Forelimb muscle (tissue), 1 donor: ENCODE measurements around the gene HDAC4. TPM values are rescaled to one million over a fixed set of nuclear protein-coding genes. Genes with fewer than 3 reads are reported as not detected.

ENCODE experiments used
- DNase-seq: peaks from one replicate; pipeline ENCODE4 v3.0.0-alpha.2; 2013; ENCODE audit warnings: low read depth
- polyA plus RNA-seq: library from polyadenylated mRNA; unstranded; fragments of 120-200 nt; gene quantifications from one replicate; pipeline ENCODE4 v1.2.1, GENCODE V29; 2013; ENCODE audit not compliant: insufficient read length

The HDAC4 gene
- polyA plus RNA-seq, 1 donor: 12.6 TPM

- no peak for DNase-seq
Observed at GRCh38 chr2:239142806-239143205, 258.0 kb downstream of the HDAC4 start.

GRCh38 chr2:239142296-239142695 lies 258.5 kb downstream of the HDAC4 start:
- no peak for DNase-seq

- no peak for DNase-seq
Observed at GRCh38 chr2:239141021-239141760, 259.6 kb downstream of the HDAC4 start.

- DNase-seq: no peak
Observed at GRCh38 chr2:239140346-239141020, 260.3 kb downstream of the HDAC4 start.

GRCh38 chr2:239139566-239139965 lies 261.3 kb downstream of the HDAC4 start:
- no peak for DNase-seq

- no peak for DNase-seq
Observed at GRCh38 chr2:239139101-239139500, 261.7 kb downstream of the HDAC4 start.

- no peak for DNase-seq
Observed at GRCh38 chr2:239138610-239139009, 262.2 kb downstream of the HDAC4 start.

GRCh38 chr2:239137898-239138283 lies 262.9 kb downstream of the HDAC4 start:
- DNase-seq: no peak

GRCh38 chr2:239137165-239137897 lies 263.5 kb downstream of the HDAC4 start:
- no peak for DNase-seq

GRCh38 chr2:239136762-239137161 lies 264.1 kb downstream of the HDAC4 start:
- DNase-seq: no peak

- no peak for DNase-seq
Observed at GRCh38 chr2:239136203-239136602, 264.6 kb downstream of the HDAC4 start.

- DNase-seq: no peak
Observed at GRCh38 chr2:239135531-239135930, 265.3 kb downstream of the HDAC4 start.

- DNase-seq: no peak
Observed at GRCh38 chr2:239133945-239134570, 266.8 kb downstream of the HDAC4 start.

GRCh38 chr2:239132786-239133185 lies 268.0 kb downstream of the HDAC4 start:
- DNase-seq: no peak

- DNase-seq: no peak
Observed at GRCh38 chr2:239132156-239132709, 268.6 kb downstream of the HDAC4 start.

GRCh38 chr2:239131521-239131920 lies 269.3 kb downstream of the HDAC4 start:
- no peak for DNase-seq

- DNase-seq: no peak
Observed at GRCh38 chr2:239130786-239131325, 270.0 kb downstream of the HDAC4 start.

- no peak for DNase-seq
Observed at GRCh38 chr2:239130041-239130440, 270.8 kb downstream of the HDAC4 start.

GRCh38 chr2:239129147-239129920 lies 271.5 kb downstream of the HDAC4 start:
- no peak for DNase-seq

- no peak for DNase-seq
Observed at GRCh38 chr2:239128706-239129105, 272.1 kb downstream of the HDAC4 start.

GRCh38 chr2:239127513-239127912 lies 273.3 kb downstream of the HDAC4 start:
- no peak for DNase-seq
